ENCODE results near the gene MYO7A. TPM values are rescaled to one million over a fixed set of nuclear protein-coding genes. Genes with fewer than 3 reads are reported as not detected.

MYO7A gene
- total RNA-seq, 3 donors from 2014 or later, result 2.3 to 9.9 (median 6.7) TPM

DNA sequence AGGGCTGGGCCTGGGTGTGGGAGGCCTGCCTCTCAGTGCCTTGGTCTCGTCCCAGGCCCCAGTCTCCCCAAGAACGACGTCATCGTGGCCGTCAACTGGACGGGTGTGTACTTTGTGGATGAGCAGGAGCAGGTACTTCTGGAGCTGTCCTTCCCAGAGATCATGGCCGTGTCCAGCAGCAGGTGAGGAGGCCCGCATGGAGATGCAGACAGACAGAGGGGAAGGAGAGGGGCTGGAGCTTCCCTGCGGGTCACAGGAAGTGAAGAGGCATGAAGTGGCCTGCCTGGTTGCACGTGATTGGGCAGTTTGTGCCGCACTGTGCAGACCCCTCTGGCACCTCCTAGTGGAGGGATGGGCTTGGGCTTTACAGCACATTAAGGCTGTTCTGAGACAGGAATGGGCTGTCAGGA, 70.4 kb downstream of the MYO7A start:
- peak in 2 of 3 donors; percentile 13 to 39 for DNase-seq
- intact Hi-C loops (cut with DNase I, micrococcal nuclease), result loop anchor here in 1 of 2 donors (10.0 kb wide), 1 partner anchor 346 kb away; no protein-coding TSS in a partner anchor
- ATAC-seq, result no peak

DNA sequence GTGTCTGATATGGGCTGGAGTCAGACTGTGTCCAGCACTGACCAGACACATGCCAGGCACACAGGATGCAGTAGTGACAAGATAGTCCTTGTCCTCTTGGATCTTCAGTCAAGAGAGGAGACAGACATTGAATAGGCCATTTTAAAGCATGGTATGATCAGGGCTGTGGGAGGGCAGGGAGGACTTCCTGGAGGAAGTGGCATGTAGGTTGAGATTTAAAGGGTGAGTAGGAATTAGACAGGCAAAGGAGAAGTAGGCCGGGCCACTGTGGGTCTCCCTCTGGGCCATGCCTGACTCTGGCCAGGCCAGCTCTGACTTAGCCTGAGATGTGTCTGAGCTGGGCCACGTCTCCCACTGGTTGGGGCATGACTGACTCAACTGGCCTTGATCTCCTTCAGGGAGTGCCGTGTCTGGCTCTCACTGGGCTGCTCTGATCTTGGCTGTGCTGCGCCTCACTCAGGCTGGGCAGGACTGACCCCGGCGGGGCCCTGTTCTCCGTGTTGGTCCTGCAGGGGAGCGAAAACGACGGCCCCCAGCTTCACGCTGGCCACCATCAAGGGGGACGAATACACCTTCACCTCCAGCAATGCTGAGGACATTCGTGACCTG, 71.2 kb downstream of the MYO7A start:
- TF ChIP-seq, protein P1, sequence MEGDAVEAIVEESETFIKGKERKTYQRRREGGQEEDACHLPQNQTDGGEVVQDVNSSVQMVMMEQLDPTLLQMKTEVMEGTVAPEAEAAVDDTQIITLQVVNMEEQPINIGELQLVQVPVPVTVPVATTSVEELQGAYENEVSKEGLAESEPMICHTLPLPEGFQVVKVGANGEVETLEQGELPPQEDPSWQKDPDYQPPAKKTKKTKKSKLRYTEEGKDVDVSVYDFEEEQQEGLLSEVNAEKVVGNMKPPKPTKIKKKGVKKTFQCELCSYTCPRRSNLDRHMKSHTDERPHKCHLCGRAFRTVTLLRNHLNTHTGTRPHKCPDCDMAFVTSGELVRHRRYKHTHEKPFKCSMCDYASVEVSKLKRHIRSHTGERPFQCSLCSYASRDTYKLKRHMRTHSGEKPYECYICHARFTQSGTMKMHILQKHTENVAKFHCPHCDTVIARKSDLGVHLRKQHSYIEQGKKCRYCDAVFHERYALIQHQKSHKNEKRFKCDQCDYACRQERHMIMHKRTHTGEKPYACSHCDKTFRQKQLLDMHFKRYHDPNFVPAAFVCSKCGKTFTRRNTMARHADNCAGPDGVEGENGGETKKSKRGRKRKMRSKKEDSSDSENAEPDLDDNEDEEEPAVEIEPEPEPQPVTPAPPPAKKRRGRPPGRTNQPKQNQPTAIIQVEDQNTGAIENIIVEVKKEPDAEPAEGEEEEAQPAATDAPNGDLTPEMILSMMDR (IDR thresholded peaks at IDR 0.05), result no peak
- no peaks in the 10 kb centered on the region for H3K36me3 ChIP-seq (ENCODE audit: low read depth)
- intact Hi-C loops (cut with DNase I, micrococcal nuclease), result loop anchor here in 1 of 2 donors (10.0 kb wide), 1 partner anchor 346 kb away; no protein-coding TSS in a partner anchor
- ATAC-seq, result no peak
- peak in 2 of 3 donors; percentile 16 to 39 for DNase-seq
- H3K9me3 ChIP-seq, result no peaks in the 10 kb centered on the region
- no peak overlapping the region for H3K4me3 ChIP-seq
- no peaks in the 10 kb centered on the region for H3K4me1 ChIP-seq (ENCODE audit: low read depth)

More for the DNA sequence above, 70.4 kb downstream of the MYO7A start:
- TF ChIP-seq, protein P1 (IDR thresholded peaks at IDR 0.05), result no peak
- Histone ChIP-seq H3K36me3 (ENCODE audit: low read depth) (no peaks in the 10 kb centered on the region), H3K4me3 (no peak overlapping the region), H3K4me1 (ENCODE audit: low read depth) (no peaks in the 10 kb centered on the region), H3K9me3 (no peaks in the 10 kb centered on the region)

DNA sequence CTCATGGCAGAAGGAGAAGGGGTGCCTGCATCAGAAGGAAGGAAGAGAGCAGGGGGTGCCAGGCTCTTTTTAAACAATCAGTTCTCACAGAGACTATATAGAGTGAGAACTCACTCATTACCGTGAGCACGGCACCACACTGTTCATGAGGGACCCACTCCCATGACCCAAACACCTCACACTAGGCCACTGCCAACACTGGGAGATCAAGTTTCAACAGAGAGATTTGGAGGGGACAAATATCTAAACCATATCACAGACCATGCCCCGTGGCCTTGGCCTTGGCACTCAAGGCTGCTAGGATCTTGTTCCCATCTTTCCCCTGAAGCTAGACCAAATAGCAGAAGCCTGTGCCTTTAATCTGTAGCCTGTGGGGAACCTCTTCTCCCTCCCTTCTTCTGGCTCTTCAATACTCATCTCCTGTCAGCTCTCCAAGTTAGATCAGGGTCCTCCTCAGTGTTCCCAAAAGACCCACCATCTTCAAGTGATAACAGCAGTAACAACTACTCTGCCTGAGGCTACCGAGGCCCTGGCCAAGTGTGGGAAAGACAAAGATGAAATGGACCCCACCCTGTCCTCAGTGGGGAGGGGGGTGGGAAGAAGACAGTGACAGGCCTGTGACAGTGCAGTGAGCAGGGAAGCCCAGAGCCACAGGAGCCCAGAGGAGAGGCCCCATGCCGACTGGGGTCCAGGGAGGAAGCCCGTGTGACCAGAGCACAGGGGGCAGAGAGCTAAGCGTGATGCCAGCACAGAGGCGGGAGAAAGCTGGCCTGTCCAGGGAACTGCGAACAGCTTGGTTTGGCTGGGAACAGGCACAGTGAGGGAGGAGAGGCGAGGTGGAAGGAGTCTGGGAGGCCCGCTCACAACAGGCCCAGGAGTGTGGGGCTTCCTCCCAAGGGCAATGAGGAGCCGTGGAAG, 72.6 kb downstream of the MYO7A start:
- no peaks in the 10 kb centered on the region for H3K36me3 ChIP-seq (ENCODE audit: low read depth)
- TF ChIP-seq, protein P1 (IDR thresholded peaks at IDR 0.05), result no peak
- H3K4me1 ChIP-seq (ENCODE audit: low read depth), result no peaks in the 10 kb centered on the region
- ATAC-seq (no peak), DNase-seq (peak in 2 of 3 donors; percentile 7 to 19)
- intact Hi-C loops (cut with DNase I, micrococcal nuclease), result no loop called here
- H3K9me3 ChIP-seq, result no peaks in the 10 kb centered on the region
- H3K4me3 ChIP-seq, result no peak overlapping the region

DNA sequence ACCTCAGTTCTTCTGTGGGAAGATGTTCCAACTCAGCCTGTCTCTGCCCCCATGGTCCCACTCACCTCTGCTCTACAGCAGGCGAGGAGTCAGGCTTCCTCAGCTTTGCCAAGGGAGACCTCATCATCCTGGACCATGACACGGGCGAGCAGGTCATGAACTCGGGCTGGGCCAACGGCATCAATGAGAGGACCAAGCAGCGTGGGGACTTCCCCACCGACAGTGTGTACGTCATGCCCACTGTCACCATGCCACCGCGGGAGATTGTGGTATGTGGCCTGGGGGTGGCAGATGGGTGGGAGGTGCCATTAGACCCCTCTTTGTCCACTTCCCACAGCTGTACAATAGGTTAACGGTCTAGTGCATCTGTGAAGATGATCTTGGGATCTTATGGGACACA, 73.3 kb downstream of the MYO7A start:
- ATAC-seq (no peak), DNase-seq (peak in 1 of 3 donors; percentile 33)
- intact Hi-C loops (cut with DNase I, micrococcal nuclease), result no loop called here
- no peak overlapping the region for H3K4me3 ChIP-seq
- no peaks in the 10 kb centered on the region for H3K36me3 ChIP-seq (ENCODE audit: low read depth)
- H3K4me1 ChIP-seq (ENCODE audit: low read depth), result no peaks in the 10 kb centered on the region
- H3K9me3 ChIP-seq, result no peaks in the 10 kb centered on the region
- TF ChIP-seq, protein P1 (IDR thresholded peaks at IDR 0.05), result no peak

DNA sequence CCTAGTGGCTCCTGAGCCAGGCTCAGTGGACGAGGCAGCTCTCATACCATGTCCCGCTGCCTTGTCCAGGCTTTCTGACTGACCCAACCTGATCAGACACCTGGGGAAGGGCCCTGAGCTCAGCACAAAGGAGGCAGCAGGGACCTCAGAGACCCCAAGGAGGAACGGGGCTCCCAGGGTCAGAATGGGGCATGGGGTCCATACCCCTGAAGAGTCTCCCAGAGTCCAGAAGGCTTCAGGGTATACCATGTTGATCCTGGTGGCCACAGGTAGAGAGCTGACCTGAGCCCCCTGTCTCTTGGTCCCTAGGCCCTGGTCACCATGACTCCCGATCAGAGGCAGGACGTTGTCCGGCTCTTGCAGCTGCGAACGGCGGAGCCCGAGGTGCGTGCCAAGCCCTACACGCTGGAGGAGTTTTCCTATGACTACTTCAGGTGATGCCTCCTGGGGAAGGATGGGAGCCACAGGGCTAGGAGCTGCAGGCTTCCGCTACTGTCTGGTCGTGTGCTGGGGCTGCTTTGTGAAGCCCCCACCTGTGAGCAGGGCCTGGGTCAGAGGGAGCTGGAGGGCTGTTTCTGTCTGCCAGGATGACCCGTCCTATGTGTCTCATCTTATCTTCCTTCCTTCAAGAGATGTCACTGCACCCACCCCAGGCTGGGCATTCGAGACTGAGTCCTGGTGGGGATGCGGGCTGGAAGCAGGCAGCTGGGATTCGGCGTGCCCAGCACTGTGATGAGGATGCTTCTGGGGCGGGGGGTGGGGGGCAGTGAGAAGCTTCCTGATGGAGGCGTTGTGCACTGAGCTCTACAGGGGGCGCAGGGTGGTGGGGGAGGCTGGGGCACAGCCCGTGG, 74.2 kb downstream of the MYO7A start:
- peak in 1 of 3 donors; percentile 36 for DNase-seq

More for the DNA sequence above, 74.2 kb downstream of the MYO7A start:
- H3K9me3 ChIP-seq, result no peaks in the 10 kb centered on the region
- no peak for ATAC-seq
- no peak overlapping the region for H3K4me3 ChIP-seq
- H3K36me3 ChIP-seq (ENCODE audit: low read depth), result no peaks in the 10 kb centered on the region
- intact Hi-C loops (cut with DNase I, micrococcal nuclease), result no loop called here
- H3K4me1 ChIP-seq (ENCODE audit: low read depth), result no peaks in the 10 kb centered on the region
- TF ChIP-seq, protein P1 (IDR thresholded peaks at IDR 0.05), result no peak
